NCI-H345 treated with DMSO at 0.1 percent for 48 hours (cell line): ENCODE measurements around the gene PFDN4.

Experiments used
- DNase-seq: peaks from one replicate; lab custom pipeline; 2025; ENCODE audit not compliant: unreplicated experiment; lab: John Stamatoyannopoulos, UW

The PFDN4 gene

GRCh38 chr20:54266844-54267243, 59.0 kb downstream of the PFDN4 start:
- no peak for DNase-seq

GRCh38 chr20:54267483-54268003, 59.7 kb downstream of the PFDN4 start:
- no peak for DNase-seq

GRCh38 chr20:54268941-54269340, 61.1 kb downstream of the PFDN4 start:
- no peak for DNase-seq
